HepG2 (cell line): ENCODE data around the gene POLR3GL. TPM values are rescaled to one million over a fixed set of nuclear protein-coding genes. Genes with fewer than 3 reads are reported as not detected.

Source experiments
- ATAC-seq: fragments of 200-7000 bp; cut with Tn5 transposase; 3 replicates; pipeline ENCODE4 v1.9.1; 2020; ENCODE audit warnings: mild to moderate bottlenecking, moderate library complexity
- BruUV-seq: library from RNA; stranded (reverse); fragments of 400-500 nt; replicated peaks from 2 replicates; lab custom pipeline; 2021; lab: Mats Ljungman, UMichigan
- CTCF ChIA-PET: fragments of 300-600 bp; formaldehyde crosslinking; extraction: SDS; loops from one replicate; lab custom pipeline; 2021; ENCODE audit warnings: low total read pairs, inconsistent platforms, low intra/inter-chr PET ratio; lab: Yijun Ruan, JAX
- POLR2A ChIA-PET: fragments of 350-600 bp; sonication (Branson Sonifier 250); formaldehyde crosslinking; loops from one replicate; lab custom pipeline; 2020; ENCODE audit warnings: antibody characterized with exemption, inconsistent platforms; lab: Yijun Ruan, JAX
- DNase-seq: peaks from one replicate; pipeline ENCODE4 v3.0.0-alpha.2; 2015; ENCODE audit warnings: low spot score
- FAIRE-seq: peaks from 3 replicates; lab custom pipeline; 2011; peaks lifted over from hg19 to GRCh38; lab: Jason Lieb, UNC
- H2AFZ ChIP-seq: one replicate; pipeline ENCODE4 v1.6.1; 2011; ENCODE audit warnings: low read length, inconsistent platforms
- H3K27ac ChIP-seq: fragments of 300-600 bp; 3 replicates; pipeline ENCODE4 v1.8.0; 2011; ENCODE audit warnings: mixed run types, mild to moderate bottlenecking, mixed read lengths, low read length, inconsistent platforms; ENCODE audit not compliant: insufficient read depth; ENCODE audit errors: extremely low read length
- H3K27me3 ChIP-seq, 2 experiments: fragments of 200-600 bp in 1 of 2; 2 replicates in 1 of 2; 3 replicates in 1 of 2; pipeline versions ENCODE4 v1.6.0 to v1.8.0; 2011; ENCODE audit warnings: low read length in 2 of 2, mild to moderate bottlenecking in 2 of 2, moderate library complexity in 2 of 2, inconsistent platforms in 1 of 2; ENCODE audit not compliant: insufficient read depth in 2 of 2, control insufficient read depth in 1 of 2
- H3K36me3 ChIP-seq, 2 experiments: fragments of 200-600 bp in 1 of 2; replicated peaks in 1 of 2; 2 replicates in 1 of 2; 3 replicates in 1 of 2; pipeline versions ENCODE4 v1.5.1 to v1.8.0; 2011; ENCODE audit warnings: low read length in 2 of 2, inconsistent platforms in 1 of 2; ENCODE audit not compliant: insufficient read depth in 2 of 2, control insufficient read depth in 1 of 2
- H3K4me1 ChIP-seq: 2 replicates; pipeline ENCODE4 v1.5.1; 2012; ENCODE audit warnings: low read length, inconsistent platforms; ENCODE audit not compliant: insufficient read depth
- H3K4me2 ChIP-seq: 2 replicates; pipeline ENCODE4 v1.6.0; 2011; ENCODE audit warnings: low read depth, low read length, inconsistent platforms
- H3K4me3 ChIP-seq, 3 experiments: fragments of 200-600 bp in 1 of 3; sonication (generic), shearing (Covaris generic) in 1 of 3; replicated peaks in 1 of 3; 2 replicates each; pipeline ENCODE4 v1.5.1; 2011 to 2016; ENCODE audit warnings: low read length in 3 of 3, inconsistent platforms in 2 of 3, low read depth in 2 of 3, mild to moderate bottlenecking in 2 of 3, control low read depth in 1 of 3, mixed read lengths in 1 of 3; ENCODE audit not compliant: insufficient read depth in 1 of 3
- H3K79me2 ChIP-seq: one replicate; pipeline ENCODE4 v1.6.1; 2011; ENCODE audit warnings: low read length, inconsistent platforms; ENCODE audit not compliant: insufficient read depth
- H3K9ac ChIP-seq: 2 replicates; pipeline ENCODE4 v1.6.0; 2011; ENCODE audit warnings: mild to moderate bottlenecking, low read depth, low read length, inconsistent platforms; ENCODE audit not compliant: insufficient read depth
- H3K9me3 ChIP-seq: 2 replicates; pipeline ENCODE4 v1.5.1; 2012; ENCODE audit warnings: mild to moderate bottlenecking, low read length
- H4K20me1 ChIP-seq: 2 replicates; pipeline ENCODE4 v1.6.0; 2011; ENCODE audit warnings: inconsistent platforms, mild to moderate bottlenecking, low read length, moderate library complexity; ENCODE audit not compliant: insufficient read depth
- ARHGAP35 ChIP-seq: sonication (generic); formaldehyde crosslinking; IDR thresholded peaks from 2 replicates; pipeline ENCODE4 v1.9.0; 2022; ENCODE audit warnings: mild to moderate bottlenecking, inconsistent platforms, moderate library complexity, missing genetic modification reagents, borderline replicate concordance
- HNRNPUL1 ChIP-seq: fragments of 200-400 bp; formaldehyde crosslinking; IDR thresholded peaks from 2 replicates; pipeline ENCODE4 v1.6.1; 2017; ENCODE audit warnings: low read depth, mild to moderate bottlenecking, low read length, moderate library complexity
- IKZF4 ChIP-seq: sonication (generic); formaldehyde crosslinking; IDR thresholded peaks from 2 replicates; pipeline ENCODE4 v1.5.1; 2020; ENCODE audit warnings: borderline replicate concordance, mild to moderate bottlenecking, low read depth, missing genetic modification reagents; ENCODE audit errors: not compliant biosample characterization
- KDM5B ChIP-seq: sonication (generic); formaldehyde crosslinking; IDR thresholded peaks from 2 replicates; pipeline ENCODE4 v1.4.0; 2020; ENCODE audit warnings: missing genetic modification reagents, mild to moderate bottlenecking, borderline replicate concordance
- RBFOX2 ChIP-seq: fragments of 200-400 bp; formaldehyde crosslinking; IDR thresholded peaks from 2 replicates; pipeline ENCODE4 v1.6.1; 2017; ENCODE audit warnings: low read depth, mild to moderate bottlenecking, low read length
- REL ChIP-seq: sonication (generic); formaldehyde crosslinking; conservative IDR thresholded peaks from 2 replicates; pipeline ENCODE4 v1.8.0; 2022; ENCODE audit warnings: mild to moderate bottlenecking, missing genetic modification reagents, moderate library complexity
- SP1 ChIP-seq, 2 experiments: fragments of 450-650 bp in 1 of 2; sonication (generic) in 1 of 2; formaldehyde crosslinking in 1 of 2; IDR thresholded peaks; 2 replicates each; pipeline versions ENCODE4 v1.4.0 to v1.6.1; 2016 to 2020; ENCODE audit warnings: missing genetic modification reagents in 1 of 2
- TEAD3 ChIP-seq: optimal IDR thresholded peaks from 2 replicates; pipeline ENCODE3; 2016; ENCODE audit warnings: borderline replicate concordance
- ZNF530 ChIP-seq: sonication (generic); formaldehyde crosslinking; IDR thresholded peaks from 2 replicates; pipeline ENCODE4 v1.5.0; 2020; ENCODE audit warnings: low read depth, mild to moderate bottlenecking, missing genetic modification reagents
- ZNF615 ChIP-seq: sonication (generic); formaldehyde crosslinking; IDR thresholded peaks from 2 replicates; pipeline ENCODE4 v1.5.0; 2020; ENCODE audit warnings: mild to moderate bottlenecking, missing genetic modification reagents, borderline replicate concordance
- ZNF660 ChIP-seq: sonication (generic); formaldehyde crosslinking; IDR thresholded peaks from 2 replicates; pipeline ENCODE4 v1.5.1; 2020; ENCODE audit warnings: mild to moderate bottlenecking, low read depth, missing genetic modification reagents, borderline replicate concordance
- ZNF7 ChIP-seq: IDR thresholded peaks from 2 replicates; pipeline ENCODE4 v1.6.1; 2016; ENCODE audit warnings: missing biosample characterization, missing genetic modification reagents
- ZNF839 ChIP-seq: sonication (generic); formaldehyde crosslinking; IDR thresholded peaks from 2 replicates; pipeline ENCODE4 v1.4.0; 2020; ENCODE audit warnings: missing genetic modification reagents, mild to moderate bottlenecking, borderline replicate concordance
- WGBS: methylation state at CpG from one replicate; pipeline ENCODE4 v1.1.6; 2017; ENCODE audit warnings: low lambda C conversion rate; 5-methylcytosine and 5-hydroxymethylcytosine counted together
- in situ Hi-C: cut with HindIII; loops from 2 replicates; pipeline ENCODE4 v1.10.0; 2017; ENCODE audit warnings: low pct_unique_long_range_greater_than_20kb; ENCODE audit not compliant: extremely low pct_ligation_motif_present
- intact Hi-C: fragments of 100-400 bp; cut with micrococcal nuclease; formaldehyde crosslinking; loops from one replicate; pipeline ENCODE4 v1.10.0; 2022; ENCODE audit not compliant: unreplicated experiment
- polyA plus RNA-seq, 8 experiments: library from polyadenylated mRNA; depleted of rRNA in 3 of 8; stranded (reverse) in 7 of 8; unstranded in 1 of 8; fragments of >200 nt; fragmentation: Illumina TruSeq in 4 of 8; extraction: Trizol in 4 of 8; gene quantifications; 2 replicates each; pipeline versions ENCODE4 v1.2.1 to v1.2.3, GENCODE V29; 2011 to 2016; ENCODE audit warnings: low read depth in 4 of 8, missing spikeins in 1 of 8, mixed read lengths in 1 of 8; ENCODE audit not compliant: insufficient read depth in 1 of 8
- total RNA-seq, 5 experiments: library from RNA; depleted of rRNA; stranded (reverse); fragments of >200 nt; fragmentation: Illumina TruSeq; extraction: Trizol; gene quantifications; 2 replicates each; pipeline ENCODE4 v1.2.3, GENCODE V29; 2016; ENCODE audit warnings: low read depth in 1 of 5
- TF ChIP-seq, protein P1 (sequence below): sonication (generic); formaldehyde crosslinking; IDR thresholded peaks from 2 replicates; pipeline ENCODE4 v1.5.0; 2020; ENCODE audit warnings: mild to moderate bottlenecking, missing genetic modification reagents
- TF ChIP-seq, protein P2 (sequence below): sonication (generic); formaldehyde crosslinking; IDR thresholded peaks from 2 replicates; pipeline ENCODE4 v1.9.0; 2021; ENCODE audit warnings: missing genetic modification reagents, mild to moderate bottlenecking, borderline replicate concordance
- TF ChIP-seq, protein P3 (sequence below): sonication (generic); formaldehyde crosslinking; IDR thresholded peaks from 2 replicates; pipeline ENCODE4 v1.4.0; 2020; ENCODE audit warnings: missing genetic modification reagents, borderline replicate concordance

POLR3GL gene
- total and polyA plus RNA-seq, 2 of the 13 experiments (the other 11 are each of a cell fraction or from before 2014, with no cell fraction given), result 11.5 to 12.4 TPM

DNA sequence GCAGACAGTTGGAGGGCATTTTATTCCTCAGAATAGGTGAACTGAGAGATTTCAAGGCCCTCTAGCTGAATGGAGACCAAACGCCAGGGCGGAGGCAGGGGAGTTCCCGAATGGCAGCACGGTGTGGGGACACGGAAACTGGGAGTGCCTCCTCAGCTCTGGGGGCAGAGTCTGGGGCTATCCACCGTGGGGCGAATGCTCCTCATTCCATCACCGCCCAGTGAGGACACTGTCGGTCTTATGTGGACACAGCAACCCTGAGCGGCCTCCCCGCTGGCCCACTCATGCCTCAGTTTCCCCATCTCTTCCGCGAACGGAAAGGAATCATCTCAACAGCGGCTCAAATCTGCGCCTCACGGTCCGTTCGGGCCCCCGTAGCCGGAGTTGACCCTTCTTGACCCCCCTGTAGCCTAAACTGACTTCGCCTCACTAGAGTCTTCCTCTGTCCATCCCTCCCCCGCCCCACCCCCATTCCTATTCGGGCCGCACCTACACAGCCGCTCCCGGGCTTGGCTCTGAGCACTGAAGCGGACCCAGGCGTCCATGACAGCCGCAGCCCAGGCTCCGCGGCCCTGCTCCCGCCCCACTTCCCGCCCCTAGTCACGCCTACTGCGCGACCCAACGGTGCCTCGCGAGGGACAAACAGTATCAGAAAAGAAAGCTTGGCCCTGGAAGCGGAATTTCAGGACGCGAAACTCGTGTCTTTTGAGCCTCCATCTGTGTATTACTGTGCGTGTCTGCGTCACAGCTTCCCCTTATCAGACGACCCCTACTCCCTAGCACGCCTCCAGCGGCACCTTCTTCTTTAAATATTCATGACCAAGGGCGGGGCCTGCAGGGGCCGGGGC is 46.1 kb upstream of the POLR3GL start, which contains the start of gene PEX11B:
TSS of gene PEX11B (minus strand) at position 574 of the 848 bp plus-strand sequence. CDS start at position 545, 29 bp downstream.
- BruUV-seq, result no TSS peak
- Histone ChIP-seq H3K27ac (peak within 1 kb of the TSS; percentile 78), H3K36me3 (peaks cover 1 to 9% of the 10 kb centered on the region in 2 experiments; a peak in 2 of 5 replicates), H3K4me2 (peak within 1 kb of the TSS; percentile 99), H3K9me3 (no peaks in the 10 kb centered on the region), H2AFZ (peak within 1 kb of the TSS; percentile 93), H3K4me1 (peaks cover 18% of the 10 kb centered on the region), H4K20me1 (no peaks in the 10 kb centered on the region), H3K4me3 (peak within 1 kb of the TSS; percentile 79 to 99 (median 92)), H3K27me3 (no peaks in the 10 kb centered on the region; a peak in 1 of 5 replicates), H3K79me2 (peaks cover 8% of the 10 kb centered on the region), H3K9ac (peak within 1 kb of the TSS; percentile 87)
- DNase-seq (peak; percentile 70), ATAC-seq (peak; percentile 90), FAIRE-seq (no peak)
- in situ Hi-C loops, result no loop called here
- 1% methylated on average over 40 of the region's 51 CpGs for WGBS
- intact Hi-C loops, result loop anchor here (5.0 kb wide), 1 partner anchor 89 kb away; no protein-coding TSS in a partner anchor
- POLR2A ChIA-PET, result interaction anchor here (0.6 to 3.4 kb wide), 10 partner anchors 8 to 94 kb away, joined by 3 to 36 read pairs (median 3); partner anchors contain the start of genes ANKRD34A, ITGA10, LIX1L and NUDT17
- CTCF ChIA-PET, result interaction anchor here (0.9 kb wide), 1 partner anchor 26 kb away, joined by 3 read pairs; no protein-coding TSS in a partner anchor
- TF ChIP-seq TEAD3 (CRISPR knock-in tag), result peak; percentile 38
- TF ChIP-seq RBFOX2, result peak; percentile 70
- TF ChIP-seq REL, result 0 out of 2 replicates have a peak, but pooled peaks have one; percentile 38
- no peak for TF ChIP-seq HNRNPUL1
- TF ChIP-seq SP1 (IDR thresholded peaks at IDR 0.05), result no peak
- peak; percentile 84 for TF ChIP-seq SP1 (CRISPR knock-in tag; IDR thresholded peaks at IDR 0.05)
- TF ChIP-seq ZNF7 (CRISPR knock-in tag), result no peak
- TF ChIP-seq, protein P1, sequence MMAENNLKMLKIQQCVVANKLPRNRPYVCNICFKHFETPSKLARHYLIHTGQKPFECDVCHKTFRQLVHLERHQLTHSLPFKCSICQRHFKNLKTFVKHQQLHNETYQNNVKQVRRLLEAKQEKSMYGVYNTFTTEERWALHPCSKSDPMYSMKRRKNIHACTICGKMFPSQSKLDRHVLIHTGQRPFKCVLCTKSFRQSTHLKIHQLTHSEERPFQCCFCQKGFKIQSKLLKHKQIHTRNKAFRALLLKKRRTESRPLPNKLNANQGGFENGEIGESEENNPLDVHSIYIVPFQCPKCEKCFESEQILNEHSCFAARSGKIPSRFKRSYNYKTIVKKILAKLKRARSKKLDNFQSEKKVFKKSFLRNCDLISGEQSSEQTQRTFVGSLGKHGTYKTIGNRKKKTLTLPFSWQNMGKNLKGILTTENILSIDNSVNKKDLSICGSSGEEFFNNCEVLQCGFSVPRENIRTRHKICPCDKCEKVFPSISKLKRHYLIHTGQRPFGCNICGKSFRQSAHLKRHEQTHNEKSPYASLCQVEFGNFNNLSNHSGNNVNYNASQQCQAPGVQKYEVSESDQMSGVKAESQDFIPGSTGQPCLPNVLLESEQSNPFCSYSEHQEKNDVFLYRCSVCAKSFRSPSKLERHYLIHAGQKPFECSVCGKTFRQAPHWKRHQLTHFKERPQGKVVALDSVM (CRISPR knock-in tag), result peak; percentile 44
- TF ChIP-seq, protein P2, sequence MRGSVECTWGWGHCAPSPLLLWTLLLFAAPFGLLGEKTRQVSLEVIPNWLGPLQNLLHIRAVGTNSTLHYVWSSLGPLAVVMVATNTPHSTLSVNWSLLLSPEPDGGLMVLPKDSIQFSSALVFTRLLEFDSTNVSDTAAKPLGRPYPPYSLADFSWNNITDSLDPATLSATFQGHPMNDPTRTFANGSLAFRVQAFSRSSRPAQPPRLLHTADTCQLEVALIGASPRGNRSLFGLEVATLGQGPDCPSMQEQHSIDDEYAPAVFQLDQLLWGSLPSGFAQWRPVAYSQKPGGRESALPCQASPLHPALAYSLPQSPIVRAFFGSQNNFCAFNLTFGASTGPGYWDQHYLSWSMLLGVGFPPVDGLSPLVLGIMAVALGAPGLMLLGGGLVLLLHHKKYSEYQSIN (CRISPR knock-in tag), result no peak
- TF ChIP-seq KDM5B (CRISPR knock-in tag), result peak; percentile 41; the same call in 1 of the 2 replicates
- no peak for TF ChIP-seq ZNF530
- no peak for TF ChIP-seq ZNF615 (CRISPR knock-in tag)
- TF ChIP-seq ARHGAP35 (CRISPR knock-in tag), result no peak
- TF ChIP-seq, protein P3, sequence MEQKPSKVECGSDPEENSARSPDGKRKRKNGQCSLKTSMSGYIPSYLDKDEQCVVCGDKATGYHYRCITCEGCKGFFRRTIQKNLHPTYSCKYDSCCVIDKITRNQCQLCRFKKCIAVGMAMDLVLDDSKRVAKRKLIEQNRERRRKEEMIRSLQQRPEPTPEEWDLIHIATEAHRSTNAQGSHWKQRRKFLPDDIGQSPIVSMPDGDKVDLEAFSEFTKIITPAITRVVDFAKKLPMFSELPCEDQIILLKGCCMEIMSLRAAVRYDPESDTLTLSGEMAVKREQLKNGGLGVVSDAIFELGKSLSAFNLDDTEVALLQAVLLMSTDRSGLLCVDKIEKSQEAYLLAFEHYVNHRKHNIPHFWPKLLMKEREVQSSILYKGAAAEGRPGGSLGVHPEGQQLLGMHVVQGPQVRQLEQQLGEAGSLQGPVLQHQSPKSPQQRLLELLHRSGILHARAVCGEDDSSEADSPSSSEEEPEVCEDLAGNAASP (CRISPR knock-in tag), result no peak
- TF ChIP-seq ZNF839 (CRISPR knock-in tag), result no peak
- no peak for TF ChIP-seq ZNF660 (CRISPR knock-in tag)
- peak; percentile 54 for TF ChIP-seq IKZF4 (CRISPR knock-in tag)
